NB4 (cell line): ENCODE data around the gene AGAP1.

ENCODE experiments used
- CTCF ChIP-seq: IDR thresholded peaks from one replicate; pipeline ENCODE4 v1.5.1; 2012; ENCODE audit warnings: low read depth, low read length
- MYC ChIP-seq: IDR thresholded peaks from 2 replicates; pipeline ENCODE4 v1.6.1; 2011; ENCODE audit warnings: low read depth, low read length
- POLR2A ChIP-seq: IDR thresholded peaks from 2 replicates; pipeline ENCODE4 v1.6.1; 2011; ENCODE audit warnings: mild to moderate bottlenecking; ENCODE audit not compliant: insufficient read length; ENCODE audit errors: extremely low read depth
- TF ChIP-seq, protein P1 (sequence below): IDR thresholded peaks from 2 replicates; pipeline ENCODE4 v1.6.1; 2011; ENCODE audit warnings: low read depth, low read length

DNA sequence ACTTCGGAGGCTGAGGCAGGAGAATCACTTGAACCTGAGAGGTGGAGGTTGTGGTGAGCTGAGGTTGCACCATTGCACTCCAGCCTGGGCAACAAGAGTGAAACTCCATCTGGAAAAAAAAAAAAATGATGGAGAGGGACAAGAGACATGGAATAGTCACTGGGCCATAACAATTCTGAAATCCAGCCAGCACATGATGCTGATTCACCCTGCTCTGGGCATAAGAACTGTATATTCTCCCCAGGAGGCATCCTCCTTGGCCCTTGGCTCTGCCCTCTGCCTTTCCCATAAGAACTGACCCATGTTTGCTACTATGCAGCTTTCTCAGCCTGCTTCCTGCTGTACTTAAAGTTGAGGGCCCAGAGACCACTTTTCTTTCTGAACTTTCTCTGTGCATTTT, 376.7 kb downstream of the AGAP1 start:
- no peak for TF ChIP-seq CTCF
- TF ChIP-seq POLR2A = no peak
- TF ChIP-seq, protein P1, sequence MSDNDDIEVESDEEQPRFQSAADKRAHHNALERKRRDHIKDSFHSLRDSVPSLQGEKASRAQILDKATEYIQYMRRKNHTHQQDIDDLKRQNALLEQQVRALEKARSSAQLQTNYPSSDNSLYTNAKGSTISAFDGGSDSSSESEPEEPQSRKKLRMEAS = no peak
- no peak for TF ChIP-seq MYC
